Gastrocnemius medialis (tissue), 4 donors: ENCODE data around the gene DPYD.

ENCODE experiments used
- POLR2A ChIP-seq, 2 donors: fragments of 450-650 bp; IDR thresholded peaks; one replicate each; pipeline ENCODE4 v1.6.1; 2017; ENCODE audit warnings: antibody characterized with exemption in 2 of 2, mild to moderate bottlenecking in 2 of 2, moderate library complexity in 2 of 2
- TF ChIP-seq, protein P1 (sequence below), 5 experiments: fragments of 450-650 bp in 3 of 5; fragments of 200-600 bp in 2 of 5; sonication (generic) in 2 of 5; IDR thresholded peaks in 4 of 5; conservative IDR thresholded peaks in 1 of 5; 1 replicate in 4 of 5; 2 replicates in 1 of 5; pipeline ENCODE4 v1.5.1; 2016 to 2019; ENCODE audit warnings: antibody characterized with exemption in 5 of 5, mild to moderate bottlenecking in 3 of 5, moderate library complexity in 3 of 5

DNA sequence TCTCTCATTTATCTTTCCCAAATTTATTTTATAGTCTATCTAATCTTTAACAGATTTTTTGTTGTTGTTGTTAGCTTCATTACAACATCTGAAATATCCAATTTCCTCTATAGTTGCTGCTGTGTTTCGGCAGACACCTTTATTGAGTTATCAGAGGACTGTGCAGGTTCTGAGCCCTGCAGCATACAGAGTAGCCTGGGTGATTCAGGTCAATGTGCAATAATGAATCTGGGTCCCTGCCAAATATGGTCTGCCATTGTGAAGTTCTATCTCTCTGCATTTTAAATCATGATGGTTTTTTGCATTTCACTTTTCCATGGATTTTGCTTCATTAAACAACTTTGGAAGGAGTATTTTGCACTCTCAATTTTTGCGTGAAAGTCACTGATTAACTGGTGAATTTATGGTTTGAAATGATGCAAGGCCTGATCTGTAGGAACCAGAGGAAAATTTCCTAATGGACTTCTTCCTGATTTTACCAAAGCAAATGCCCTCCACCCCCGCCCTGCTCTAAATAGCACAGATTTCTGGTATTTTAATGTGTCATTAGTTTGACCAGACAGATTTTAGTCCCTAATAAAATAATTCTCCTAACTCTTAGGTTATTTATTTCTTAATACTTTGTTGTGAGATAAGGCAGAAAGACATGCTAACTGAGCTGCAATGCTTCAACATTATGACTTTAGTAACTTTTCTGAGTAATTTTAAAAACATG lies 797.0 kb downstream of the DPYD start:
- TF ChIP-seq, protein P1, sequence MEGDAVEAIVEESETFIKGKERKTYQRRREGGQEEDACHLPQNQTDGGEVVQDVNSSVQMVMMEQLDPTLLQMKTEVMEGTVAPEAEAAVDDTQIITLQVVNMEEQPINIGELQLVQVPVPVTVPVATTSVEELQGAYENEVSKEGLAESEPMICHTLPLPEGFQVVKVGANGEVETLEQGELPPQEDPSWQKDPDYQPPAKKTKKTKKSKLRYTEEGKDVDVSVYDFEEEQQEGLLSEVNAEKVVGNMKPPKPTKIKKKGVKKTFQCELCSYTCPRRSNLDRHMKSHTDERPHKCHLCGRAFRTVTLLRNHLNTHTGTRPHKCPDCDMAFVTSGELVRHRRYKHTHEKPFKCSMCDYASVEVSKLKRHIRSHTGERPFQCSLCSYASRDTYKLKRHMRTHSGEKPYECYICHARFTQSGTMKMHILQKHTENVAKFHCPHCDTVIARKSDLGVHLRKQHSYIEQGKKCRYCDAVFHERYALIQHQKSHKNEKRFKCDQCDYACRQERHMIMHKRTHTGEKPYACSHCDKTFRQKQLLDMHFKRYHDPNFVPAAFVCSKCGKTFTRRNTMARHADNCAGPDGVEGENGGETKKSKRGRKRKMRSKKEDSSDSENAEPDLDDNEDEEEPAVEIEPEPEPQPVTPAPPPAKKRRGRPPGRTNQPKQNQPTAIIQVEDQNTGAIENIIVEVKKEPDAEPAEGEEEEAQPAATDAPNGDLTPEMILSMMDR (IDR thresholded peaks at IDR 0.05 in 4 of 5, conservative IDR thresholded peaks at IDR 0.05 in 1 of 5) = no peak
- no peak for TF ChIP-seq POLR2A (IDR thresholded peaks at IDR 0.05)
